Liver (tissue), 3 donors: ENCODE measurements around the gene TTYH3.

Experiments used
- FOXA1 ChIP-seq: IDR thresholded peaks from 2 replicates; pipeline ENCODE4 v1.6.1; 2016; ENCODE audit warnings: antibody characterized with exemption
- GABPA ChIP-seq, 2 donors: IDR thresholded peaks in 1 of 2; conservative IDR thresholded peaks in 1 of 2; 2 replicates each; pipeline ENCODE4 v1.6.1; 2016; ENCODE audit warnings: antibody characterized with exemption in 2 of 2, mild to moderate bottlenecking in 1 of 2, moderate library complexity in 1 of 2
- HNF4A ChIP-seq, 2 donors: conservative IDR thresholded peaks; 2 replicates each; pipeline ENCODE4 v1.6.1; 2016; ENCODE audit warnings: antibody characterized with exemption in 2 of 2, mild to moderate bottlenecking in 2 of 2
- JUND ChIP-seq, 2 donors: IDR thresholded peaks; 2 replicates each; pipeline ENCODE4 v1.6.1; 2016; ENCODE audit warnings: antibody characterized with exemption in 2 of 2
- RAD21 ChIP-seq, 2 donors: IDR thresholded peaks; 2 replicates each; pipeline ENCODE4 v1.6.1; 2016; ENCODE audit warnings: antibody characterized with exemption in 2 of 2, mild to moderate bottlenecking in 2 of 2
- RXRA ChIP-seq, 2 donors: IDR thresholded peaks; 2 replicates each; pipeline ENCODE4 v1.6.1; 2017 to 2018; ENCODE audit warnings: antibody characterized with exemption in 2 of 2, mild to moderate bottlenecking in 1 of 2
- SP1 ChIP-seq: IDR thresholded peaks from 2 replicates; pipeline ENCODE4 v1.6.1; 2018; ENCODE audit warnings: antibody characterized with exemption, mild to moderate bottlenecking
- TAF1 ChIP-seq: conservative IDR thresholded peaks from 2 replicates; pipeline ENCODE4 v1.6.1; 2016; ENCODE audit warnings: antibody characterized with exemption, mild to moderate bottlenecking
- TF ChIP-seq, protein P1 (sequence below): fragments of 150-350 bp; IDR thresholded peaks from 2 replicates; pipeline ENCODE4 v1.5.1; 2017; ENCODE audit warnings: improper control_type of control experiment, low read depth, low read length; ENCODE audit not compliant: missing input control
- TF ChIP-seq, protein P2 (sequence below): IDR thresholded peaks from 2 replicates; pipeline ENCODE4 v1.6.1; 2016; ENCODE audit warnings: antibody characterized with exemption, mild to moderate bottlenecking
- TF ChIP-seq, protein P3 (sequence below): IDR thresholded peaks from 2 replicates; pipeline ENCODE4 v1.6.1; 2016; ENCODE audit warnings: antibody characterized with exemption
- donor health status: healthy.
- donor health status: healthy.

DNA sequence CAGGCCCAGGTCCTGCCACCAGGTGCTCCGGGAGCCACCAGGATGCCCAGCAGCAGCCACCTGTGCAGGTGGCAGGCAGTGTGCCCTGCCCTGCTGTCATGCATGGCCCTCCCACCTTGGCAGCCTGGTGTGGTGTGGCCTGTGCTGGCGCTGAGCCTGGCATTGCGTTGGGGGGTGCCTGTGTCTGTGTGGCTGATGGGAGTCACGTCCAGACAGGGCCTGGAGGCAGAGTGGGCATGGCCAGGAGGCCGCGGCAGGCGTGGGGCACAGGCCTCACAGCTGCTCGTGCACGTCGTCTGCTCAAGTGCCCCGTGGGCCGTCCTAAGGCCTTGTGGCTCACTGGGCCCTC, 8.7 kb downstream of the TTYH3 start:
- TF ChIP-seq RAD21 (IDR thresholded peaks at IDR 0.05) = no peak
- TF ChIP-seq, protein P1, sequence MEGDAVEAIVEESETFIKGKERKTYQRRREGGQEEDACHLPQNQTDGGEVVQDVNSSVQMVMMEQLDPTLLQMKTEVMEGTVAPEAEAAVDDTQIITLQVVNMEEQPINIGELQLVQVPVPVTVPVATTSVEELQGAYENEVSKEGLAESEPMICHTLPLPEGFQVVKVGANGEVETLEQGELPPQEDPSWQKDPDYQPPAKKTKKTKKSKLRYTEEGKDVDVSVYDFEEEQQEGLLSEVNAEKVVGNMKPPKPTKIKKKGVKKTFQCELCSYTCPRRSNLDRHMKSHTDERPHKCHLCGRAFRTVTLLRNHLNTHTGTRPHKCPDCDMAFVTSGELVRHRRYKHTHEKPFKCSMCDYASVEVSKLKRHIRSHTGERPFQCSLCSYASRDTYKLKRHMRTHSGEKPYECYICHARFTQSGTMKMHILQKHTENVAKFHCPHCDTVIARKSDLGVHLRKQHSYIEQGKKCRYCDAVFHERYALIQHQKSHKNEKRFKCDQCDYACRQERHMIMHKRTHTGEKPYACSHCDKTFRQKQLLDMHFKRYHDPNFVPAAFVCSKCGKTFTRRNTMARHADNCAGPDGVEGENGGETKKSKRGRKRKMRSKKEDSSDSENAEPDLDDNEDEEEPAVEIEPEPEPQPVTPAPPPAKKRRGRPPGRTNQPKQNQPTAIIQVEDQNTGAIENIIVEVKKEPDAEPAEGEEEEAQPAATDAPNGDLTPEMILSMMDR = no peak
- TF ChIP-seq TAF1 = no peak
- no peak for TF ChIP-seq RXRA (IDR thresholded peaks at IDR 0.05)
- TF ChIP-seq SP1 = no peak
- no peak for TF ChIP-seq HNF4A (conservative IDR thresholded peaks at IDR 0.05)
- TF ChIP-seq JUND (IDR thresholded peaks at IDR 0.05) = no peak
- TF ChIP-seq, protein P2, sequence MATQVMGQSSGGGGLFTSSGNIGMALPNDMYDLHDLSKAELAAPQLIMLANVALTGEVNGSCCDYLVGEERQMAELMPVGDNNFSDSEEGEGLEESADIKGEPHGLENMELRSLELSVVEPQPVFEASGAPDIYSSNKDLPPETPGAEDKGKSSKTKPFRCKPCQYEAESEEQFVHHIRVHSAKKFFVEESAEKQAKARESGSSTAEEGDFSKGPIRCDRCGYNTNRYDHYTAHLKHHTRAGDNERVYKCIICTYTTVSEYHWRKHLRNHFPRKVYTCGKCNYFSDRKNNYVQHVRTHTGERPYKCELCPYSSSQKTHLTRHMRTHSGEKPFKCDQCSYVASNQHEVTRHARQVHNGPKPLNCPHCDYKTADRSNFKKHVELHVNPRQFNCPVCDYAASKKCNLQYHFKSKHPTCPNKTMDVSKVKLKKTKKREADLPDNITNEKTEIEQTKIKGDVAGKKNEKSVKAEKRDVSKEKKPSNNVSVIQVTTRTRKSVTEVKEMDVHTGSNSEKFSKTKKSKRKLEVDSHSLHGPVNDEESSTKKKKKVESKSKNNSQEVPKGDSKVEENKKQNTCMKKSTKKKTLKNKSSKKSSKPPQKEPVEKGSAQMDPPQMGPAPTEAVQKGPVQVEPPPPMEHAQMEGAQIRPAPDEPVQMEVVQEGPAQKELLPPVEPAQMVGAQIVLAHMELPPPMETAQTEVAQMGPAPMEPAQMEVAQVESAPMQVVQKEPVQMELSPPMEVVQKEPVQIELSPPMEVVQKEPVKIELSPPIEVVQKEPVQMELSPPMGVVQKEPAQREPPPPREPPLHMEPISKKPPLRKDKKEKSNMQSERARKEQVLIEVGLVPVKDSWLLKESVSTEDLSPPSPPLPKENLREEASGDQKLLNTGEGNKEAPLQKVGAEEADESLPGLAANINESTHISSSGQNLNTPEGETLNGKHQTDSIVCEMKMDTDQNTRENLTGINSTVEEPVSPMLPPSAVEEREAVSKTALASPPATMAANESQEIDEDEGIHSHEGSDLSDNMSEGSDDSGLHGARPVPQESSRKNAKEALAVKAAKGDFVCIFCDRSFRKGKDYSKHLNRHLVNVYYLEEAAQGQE = no peak
- TF ChIP-seq, protein P3, sequence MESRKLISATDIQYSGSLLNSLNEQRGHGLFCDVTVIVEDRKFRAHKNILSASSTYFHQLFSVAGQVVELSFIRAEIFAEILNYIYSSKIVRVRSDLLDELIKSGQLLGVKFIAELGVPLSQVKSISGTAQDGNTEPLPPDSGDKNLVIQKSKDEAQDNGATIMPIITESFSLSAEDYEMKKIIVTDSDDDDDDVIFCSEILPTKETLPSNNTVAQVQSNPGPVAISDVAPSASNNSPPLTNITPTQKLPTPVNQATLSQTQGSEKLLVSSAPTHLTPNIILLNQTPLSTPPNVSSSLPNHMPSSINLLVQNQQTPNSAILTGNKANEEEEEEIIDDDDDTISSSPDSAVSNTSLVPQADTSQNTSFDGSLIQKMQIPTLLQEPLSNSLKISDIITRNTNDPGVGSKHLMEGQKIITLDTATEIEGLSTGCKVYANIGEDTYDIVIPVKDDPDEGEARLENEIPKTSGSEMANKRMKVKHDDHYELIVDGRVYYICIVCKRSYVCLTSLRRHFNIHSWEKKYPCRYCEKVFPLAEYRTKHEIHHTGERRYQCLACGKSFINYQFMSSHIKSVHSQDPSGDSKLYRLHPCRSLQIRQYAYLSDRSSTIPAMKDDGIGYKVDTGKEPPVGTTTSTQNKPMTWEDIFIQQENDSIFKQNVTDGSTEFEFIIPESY = no peak
- TF ChIP-seq GABPA (IDR thresholded peaks at IDR 0.05 in 1 of 2, conservative IDR thresholded peaks at IDR 0.05 in 1 of 2) = no peak
- TF ChIP-seq FOXA1 = no peak
